GF-D8 (cell line): ENCODE measurements around the gene KCNQ1.
A peak's percentile ranks its signal among the peaks of the same experiment; 100 is the strongest.

Experiments used
- DNase-seq: peaks from one replicate; lab custom pipeline; 2025; lab: John Stamatoyannopoulos, UW

KCNQ1 gene

DNA sequence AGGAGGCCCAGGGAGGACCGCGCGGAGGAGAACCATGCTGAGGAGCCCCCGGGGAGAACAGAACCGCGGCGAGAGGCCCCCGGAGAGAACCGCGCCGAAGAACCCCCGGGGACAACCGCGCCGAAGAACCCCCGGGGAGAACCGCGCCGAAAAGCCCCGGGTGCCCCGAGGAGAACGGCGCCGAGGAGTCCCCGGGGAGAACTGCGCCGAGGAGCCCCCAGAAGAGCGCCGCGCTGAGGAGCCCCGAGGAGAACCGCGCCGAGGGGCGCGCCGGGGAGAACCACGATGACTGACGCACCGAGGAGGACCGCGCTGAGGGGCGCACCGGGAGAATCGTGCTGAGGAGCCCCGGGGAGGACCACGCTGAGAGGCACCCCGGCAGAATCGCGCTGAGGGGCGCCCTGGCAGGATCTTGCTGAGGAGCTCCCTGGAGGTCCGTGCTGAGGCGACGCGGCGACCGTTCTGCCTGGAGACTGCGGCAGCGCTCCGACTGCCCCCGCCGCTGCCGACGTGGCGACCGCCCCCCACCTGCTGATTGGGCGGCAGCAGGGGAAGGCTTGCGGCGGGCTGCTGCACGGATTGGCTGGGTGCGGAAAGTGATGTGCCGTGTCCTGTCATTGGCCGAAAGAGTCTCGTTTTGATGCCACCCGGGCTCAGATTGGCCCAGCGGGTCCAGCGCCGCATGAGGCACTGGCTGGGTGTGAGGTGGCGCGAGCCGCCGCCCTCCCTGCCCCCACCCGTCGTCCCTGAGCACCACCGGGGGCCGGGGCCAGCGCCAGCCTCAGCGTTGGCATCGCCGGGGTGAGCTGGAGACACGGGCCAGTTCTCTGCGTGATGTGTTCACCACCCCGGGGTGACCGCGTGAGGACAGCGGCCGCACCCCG, 255.0 kb downstream of the KCNQ1 start, which contains the start of gene KCNQ1OT1:
TSS of gene KCNQ1OT1 (minus strand) at position 464 of the 884 bp plus-strand sequence.
- DNase-seq, result peak; percentile 72

GRCh38 chr11:2700415-2701211, 255.8 kb downstream of the KCNQ1 start:
- DNase-seq, result peak; percentile 6

DNA sequence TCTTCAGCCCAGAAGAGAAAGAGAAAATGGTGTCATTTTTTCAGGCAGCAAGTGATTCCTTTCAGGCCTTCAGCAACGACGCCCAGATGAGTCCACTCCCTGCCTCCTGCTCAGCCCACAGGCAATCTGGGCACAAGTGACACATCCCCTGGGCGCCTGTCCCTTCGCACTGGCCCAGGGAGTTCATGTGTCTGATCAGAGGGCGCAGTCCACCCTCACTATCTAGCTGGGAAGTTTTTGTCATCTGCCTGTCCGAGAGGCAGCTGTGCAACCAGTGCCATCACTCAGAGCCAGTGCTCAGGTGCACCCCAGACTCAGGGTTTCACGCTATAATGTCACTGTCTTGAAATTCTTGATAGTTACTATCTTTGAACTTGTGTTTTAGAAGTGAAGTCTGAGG, 256.4 kb downstream of the KCNQ1 start:
- DNase-seq, result no peak

- no peak for DNase-seq
These were observed 257.2 kb downstream of the KCNQ1 start for GRCh38 chr11:2701898-2702434.

GRCh38 chr11:2702771-2703362, 258.1 kb downstream of the KCNQ1 start:
- DNase-seq, result no peak

- no peak for DNase-seq
These were observed 258.7 kb downstream of the KCNQ1 start for GRCh38 chr11:2703363-2704141.

GRCh38 chr11:2704356-2704755, 259.5 kb downstream of the KCNQ1 start:
- DNase-seq, result no peak

DNA sequence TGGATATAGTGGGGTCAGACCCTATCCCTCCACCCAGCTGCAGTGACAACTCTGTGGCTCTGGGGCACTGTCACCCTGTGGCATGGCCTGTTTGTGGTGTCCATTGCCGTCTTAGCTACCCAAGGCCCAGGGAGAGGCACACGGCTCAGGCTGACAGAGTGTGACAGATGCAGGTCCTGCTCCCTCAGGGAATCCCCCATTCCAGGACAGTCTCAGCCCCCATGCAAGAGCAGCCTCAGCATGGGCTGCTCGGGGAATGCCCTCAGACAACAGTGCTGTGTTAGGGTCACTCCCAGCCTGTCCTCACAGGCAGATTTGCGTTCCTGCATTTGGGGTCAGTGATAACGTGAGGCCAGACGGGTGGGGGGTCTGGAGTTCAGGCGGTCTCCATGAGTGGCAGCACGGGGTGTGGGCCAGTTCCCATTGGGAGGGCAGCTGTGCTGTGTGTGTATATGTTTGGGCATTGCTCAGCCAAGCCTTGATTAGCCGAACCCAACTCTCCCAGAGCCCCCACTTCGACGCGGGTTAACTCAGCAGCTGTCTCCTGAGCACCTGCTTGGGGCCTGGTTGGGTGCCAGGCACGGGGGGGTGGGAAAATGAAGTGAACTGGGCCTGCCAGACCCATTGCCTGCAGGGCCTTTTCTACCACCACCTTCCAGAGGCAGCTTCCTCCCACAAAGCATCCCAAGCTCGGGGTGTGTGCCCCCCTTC, 260.2 kb downstream of the KCNQ1 start:
- no peak for DNase-seq

DNA sequence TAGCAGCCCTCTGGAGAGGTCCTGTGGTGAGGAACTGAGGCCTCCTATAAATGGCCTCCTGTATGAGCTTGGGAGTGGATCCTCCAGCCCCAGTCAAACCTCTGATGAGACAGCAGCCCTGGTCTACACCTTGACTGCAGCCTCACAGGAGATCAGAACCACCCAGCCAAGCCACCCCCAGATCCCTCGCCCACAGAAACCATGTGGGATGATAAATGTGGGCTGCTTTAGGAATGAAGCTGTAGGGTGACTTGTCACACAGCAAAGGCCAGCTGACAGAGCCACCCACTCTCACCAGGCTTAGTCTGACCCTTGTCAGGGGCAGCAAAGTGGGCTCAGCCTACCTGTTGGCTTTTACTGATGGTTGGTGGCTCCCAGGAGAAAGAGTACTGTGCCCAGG, 261.5 kb downstream of the KCNQ1 start:
- no peak for DNase-seq

- DNase-seq, result no peak
These were observed 262.9 kb downstream of the KCNQ1 start for GRCh38 chr11:2707736-2708135.

GRCh38 chr11:2708151-2708581, 263.4 kb downstream of the KCNQ1 start:
- no peak for DNase-seq

GRCh38 chr11:2708757-2709281, 264.0 kb downstream of the KCNQ1 start:
- DNase-seq, result no peak

GRCh38 chr11:2709429-2709828, 264.6 kb downstream of the KCNQ1 start:
- DNase-seq, result no peak

GRCh38 chr11:2711161-2711560, 266.4 kb downstream of the KCNQ1 start:
- DNase-seq, result no peak

DNA sequence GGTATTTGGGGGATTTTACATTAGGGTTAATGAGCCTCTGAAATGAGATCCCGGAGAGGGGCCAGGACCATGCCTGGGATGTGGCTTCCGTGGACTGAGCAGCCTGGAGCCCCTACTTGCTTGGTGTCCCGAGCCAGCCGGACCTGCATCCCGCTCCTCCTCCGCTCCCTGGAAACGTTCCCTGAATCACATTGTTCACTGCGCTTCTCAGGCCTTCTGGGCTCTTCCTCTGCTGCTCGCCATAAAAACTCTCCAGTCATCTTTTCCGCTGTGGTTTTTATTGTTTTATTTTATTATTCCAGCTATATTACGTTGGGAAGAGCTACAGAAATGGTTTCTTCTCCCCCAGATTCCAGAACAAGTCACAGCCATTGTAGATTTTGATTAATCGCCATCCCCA, 268.3 kb downstream of the KCNQ1 start:
- no peak for DNase-seq

DNA sequence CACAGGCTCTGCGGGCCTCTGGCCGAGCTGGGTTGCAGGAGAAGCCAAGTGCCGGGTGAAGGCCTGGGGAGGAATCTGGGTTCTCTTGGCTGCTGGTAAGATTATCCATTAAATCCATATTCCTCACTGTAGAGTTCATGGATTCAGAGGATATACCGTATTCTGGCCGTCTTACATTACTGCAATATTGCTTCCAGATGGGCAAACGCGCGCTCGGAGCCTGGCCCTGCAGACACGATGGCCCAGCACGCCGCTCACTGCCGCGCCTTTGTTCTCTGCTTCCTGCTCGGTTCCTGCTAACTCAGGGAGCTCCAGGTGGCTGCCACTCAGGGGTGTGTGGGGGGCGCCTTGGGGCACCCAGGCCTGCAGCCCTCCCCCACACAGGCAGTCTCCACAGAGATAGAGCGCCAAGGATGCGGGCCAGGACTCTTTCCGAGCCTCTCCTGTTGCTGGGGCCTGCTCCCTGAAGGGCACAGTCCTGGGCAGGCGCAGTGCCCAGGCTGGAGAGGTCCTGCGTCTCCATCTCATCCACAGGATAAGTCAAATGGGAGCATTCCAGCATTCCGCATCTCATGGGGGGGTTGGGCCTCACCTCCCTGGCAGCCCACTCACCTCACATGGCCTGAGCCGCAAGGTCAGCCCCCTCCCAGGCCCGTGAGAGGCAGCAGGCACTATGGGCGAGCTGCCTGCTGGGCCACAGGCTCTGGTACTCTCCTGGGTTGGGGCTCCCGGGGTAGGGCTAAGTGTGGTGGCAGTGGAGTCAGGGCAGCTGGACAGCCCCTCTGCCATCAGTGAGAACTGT, 269.1 kb downstream of the KCNQ1 start:
- DNase-seq, result no peak

- no peak for DNase-seq
These were observed 269.6 kb downstream of the KCNQ1 start for GRCh38 chr11:2714463-2714800.

GRCh38 chr11:2714871-2715270, 270.1 kb downstream of the KCNQ1 start:
- no peak for DNase-seq

- no peak for DNase-seq
These were observed 271.0 kb downstream of the KCNQ1 start for GRCh38 chr11:2715716-2716350.
